Activated CD8-positive, alpha-beta memory T cell treated with anti-CD3 and anti-CD28 coated beads for 36 hours (primary cell): ENCODE results near the gene SPEM3. TPM values are rescaled to one million over a fixed set of nuclear protein-coding genes. Genes with fewer than 3 reads are reported as not detected.

Experiments used
- CTCF ChIA-PET: fragments of 350-600 bp; sonication (Branson Sonifier 250); formaldehyde crosslinking; loops from one replicate; lab custom pipeline; 2021; ENCODE audit warnings: antibody characterized with exemption; lab: Charles Lee
- POLR2A ChIA-PET: fragments of 350-600 bp; sonication (Branson Sonifier 250); formaldehyde crosslinking; loops from one replicate; lab custom pipeline; 2021; ENCODE audit warnings: antibody characterized with exemption; lab: Charles Lee
- total RNA-seq, 2 experiments: library from RNA; stranded (reverse); gene quantifications; one replicate each; pipeline ENCODE4 v1.2.3, GENCODE V29; 2021

SPEM3 gene
- total RNA-seq = not detected

DNA sequence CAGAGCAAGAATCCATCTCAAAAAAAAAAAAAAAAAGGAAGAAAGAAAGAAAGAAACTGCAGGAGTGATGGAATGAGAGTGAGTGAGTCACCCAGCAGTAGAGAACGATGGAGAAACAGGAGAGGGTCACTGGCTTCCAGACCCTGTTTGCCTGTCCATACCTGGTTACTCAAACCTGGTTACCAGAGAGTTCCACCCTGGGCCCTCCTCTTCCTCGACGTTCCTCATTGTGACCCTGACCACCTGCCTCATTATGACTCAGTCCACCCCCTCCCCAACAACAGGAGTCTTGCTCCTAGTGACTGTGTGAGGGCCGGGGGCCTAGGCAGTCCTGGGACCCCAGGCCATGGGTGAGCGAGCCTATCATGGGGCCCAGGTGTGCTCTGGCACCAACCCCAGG, at the start of gene SPEM3:
Gene SPEM3 (plus strand): TSS at position 301 of the 400 bp plus-strand sequence. CDS start 46 bp downstream, at position 347.
- POLR2A ChIA-PET = no interaction called here
- CTCF ChIA-PET = interaction anchor here (0.8 kb wide), 1 partner anchor 132 kb away, joined by 4 read pairs; no protein-coding TSS in a partner anchor

DNA sequence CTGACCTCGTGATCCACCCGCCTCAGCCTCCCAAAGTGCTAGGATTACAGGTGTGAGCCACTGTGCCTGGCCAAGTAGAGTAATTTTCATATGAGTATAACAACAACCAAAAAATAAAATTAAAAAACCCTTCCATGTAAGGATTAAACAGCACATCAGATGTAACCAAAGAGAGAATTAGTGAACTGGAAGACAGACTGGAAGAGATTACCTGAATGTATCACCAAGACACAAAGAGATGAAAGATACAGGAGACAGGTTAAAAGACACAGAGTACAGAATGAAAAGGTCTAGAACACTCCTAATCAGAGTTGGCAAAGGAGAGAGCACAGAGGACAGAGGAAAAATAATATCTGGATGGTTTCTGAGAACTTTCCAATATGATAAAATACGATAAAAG, 49.5 kb upstream of the SPEM3 start:
- ChIA-PET POLR2A (no interaction called here), CTCF (no interaction called here)

DNA sequence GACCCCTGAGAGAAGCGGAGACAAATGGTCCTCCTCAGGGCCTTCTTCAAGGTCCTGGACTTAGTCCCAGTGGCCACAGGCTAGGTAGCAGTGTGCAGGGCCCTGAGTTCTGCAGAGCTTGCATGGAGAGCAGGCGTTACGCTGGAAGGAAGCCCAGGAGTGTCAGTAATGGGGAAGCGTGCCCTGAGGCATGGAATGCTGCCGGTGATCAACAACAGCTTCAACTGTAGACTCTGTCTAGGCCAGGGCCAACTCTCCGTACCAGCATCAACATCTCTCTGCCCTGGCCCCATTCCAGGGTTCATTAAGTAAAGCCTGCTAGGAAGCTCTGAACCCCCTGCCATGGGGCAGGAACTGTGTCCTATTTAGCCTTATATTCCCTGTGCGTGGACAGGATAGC, 48.3 kb upstream of the SPEM3 start:
- POLR2A ChIA-PET = no interaction called here
- CTCF ChIA-PET = interaction anchor here (3.2 kb wide), 1 partner anchor 24 kb away, joined by 13 read pairs; no protein-coding TSS in a partner anchor

DNA sequence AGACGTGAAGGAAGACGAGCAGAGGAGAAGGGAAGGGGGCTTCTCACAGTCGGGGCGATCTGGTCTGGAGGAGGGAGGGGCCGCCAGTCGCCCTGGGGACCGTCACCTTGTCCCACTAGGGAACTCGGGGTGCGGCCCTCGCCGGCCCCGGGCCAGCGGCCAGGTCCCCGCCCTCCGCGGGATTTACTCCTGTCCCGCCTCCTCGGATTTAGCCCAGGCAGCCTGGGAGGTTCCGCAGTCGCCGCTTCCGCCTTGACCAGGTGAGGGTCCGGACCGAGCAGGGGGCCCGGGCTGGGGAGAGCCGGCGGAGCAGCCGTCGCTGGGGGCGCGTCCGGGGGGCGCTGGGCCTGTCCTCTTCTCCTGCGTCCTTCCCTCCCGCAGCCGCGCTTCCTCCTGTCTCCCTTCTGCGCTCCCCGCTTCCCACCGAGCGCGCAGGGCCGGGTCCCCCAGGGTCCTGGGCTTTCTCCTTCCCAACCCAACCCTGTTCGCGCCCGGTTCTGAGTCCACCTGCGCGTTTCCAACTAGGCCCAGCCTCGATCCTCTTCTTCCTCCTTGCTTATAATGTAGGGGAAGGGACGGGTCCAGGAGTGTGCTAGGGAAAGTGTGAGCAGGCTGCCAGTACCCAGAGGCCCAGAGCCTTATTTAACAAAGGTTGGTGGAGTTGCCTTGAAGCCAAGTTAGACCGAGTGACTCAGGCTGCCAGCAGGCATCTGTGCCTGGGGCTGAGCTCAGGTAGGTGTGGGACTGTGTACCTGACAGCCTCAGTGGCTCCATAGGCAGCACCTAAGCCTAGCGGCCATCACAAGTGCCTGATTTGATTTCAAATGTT, 47.6 kb upstream of the SPEM3 start, which contains the start of gene TNK1:
Gene TNK1 (plus strand): TSS at position 235 of the 829 bp plus-strand sequence. CDS start 1,838 bp downstream, outside the sequence.
- POLR2A ChIA-PET = no interaction called here

DNA sequence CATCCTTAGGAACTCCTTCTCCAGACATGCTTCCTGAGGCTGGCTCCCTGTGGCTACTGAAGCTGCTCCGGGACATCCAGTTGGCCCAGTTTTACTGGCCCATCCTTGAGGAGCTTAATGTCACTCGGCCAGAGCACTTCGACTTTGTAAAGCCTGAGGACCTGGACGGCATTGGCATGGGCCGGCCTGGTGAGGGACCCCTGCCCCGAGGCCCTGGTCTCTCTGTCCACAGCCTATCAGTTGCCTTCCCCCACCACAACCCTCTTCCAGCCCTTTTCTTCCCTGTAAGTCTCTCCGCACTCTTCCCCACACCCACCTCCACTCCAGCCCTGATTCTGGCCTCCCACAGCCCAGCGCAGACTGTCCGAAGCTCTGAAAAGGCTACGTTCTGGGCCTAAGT, 45.8 kb upstream of the SPEM3 start:
- POLR2A ChIA-PET = no interaction called here
- CTCF ChIA-PET = interaction anchor here (1.2 to 3.2 kb wide), 2 partner anchors 27 to 53 kb away, joined by 4 to 13 read pairs; no protein-coding TSS in a partner anchor

More for the DNA sequence above, 47.6 kb upstream of the SPEM3 start, which contains the start of gene TNK1:
- CTCF ChIA-PET = interaction anchor here (0.7 to 3.2 kb wide), 2 partner anchors 25 to 56 kb away, joined by 3 to 13 read pairs; no protein-coding TSS in a partner anchor

DNA sequence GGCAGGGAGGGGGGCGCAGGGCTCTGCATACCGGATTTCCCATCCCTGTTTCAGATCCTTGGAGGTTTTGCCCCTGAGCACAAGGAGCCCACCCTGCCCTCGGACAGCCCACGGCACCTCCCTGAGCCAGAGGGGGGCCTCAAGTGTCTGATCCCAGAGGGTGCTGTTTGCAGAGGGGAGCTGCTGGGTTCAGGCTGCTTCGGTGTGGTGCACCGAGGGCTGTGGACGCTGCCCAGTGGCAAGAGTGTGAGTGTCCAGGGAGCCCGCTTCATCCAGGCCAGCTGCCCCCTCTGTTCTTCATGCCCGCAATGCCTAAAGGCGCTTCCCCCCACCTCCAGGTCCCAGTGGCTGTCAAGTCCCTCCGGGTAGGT, 45.3 kb upstream of the SPEM3 start:
- CTCF ChIA-PET = interaction anchor here (1.2 to 1.5 kb wide), 2 partner anchors 11 to 53 kb away, joined by 4 to 9 read pairs; partner anchors contain the start of gene PLSCR3

DNA sequence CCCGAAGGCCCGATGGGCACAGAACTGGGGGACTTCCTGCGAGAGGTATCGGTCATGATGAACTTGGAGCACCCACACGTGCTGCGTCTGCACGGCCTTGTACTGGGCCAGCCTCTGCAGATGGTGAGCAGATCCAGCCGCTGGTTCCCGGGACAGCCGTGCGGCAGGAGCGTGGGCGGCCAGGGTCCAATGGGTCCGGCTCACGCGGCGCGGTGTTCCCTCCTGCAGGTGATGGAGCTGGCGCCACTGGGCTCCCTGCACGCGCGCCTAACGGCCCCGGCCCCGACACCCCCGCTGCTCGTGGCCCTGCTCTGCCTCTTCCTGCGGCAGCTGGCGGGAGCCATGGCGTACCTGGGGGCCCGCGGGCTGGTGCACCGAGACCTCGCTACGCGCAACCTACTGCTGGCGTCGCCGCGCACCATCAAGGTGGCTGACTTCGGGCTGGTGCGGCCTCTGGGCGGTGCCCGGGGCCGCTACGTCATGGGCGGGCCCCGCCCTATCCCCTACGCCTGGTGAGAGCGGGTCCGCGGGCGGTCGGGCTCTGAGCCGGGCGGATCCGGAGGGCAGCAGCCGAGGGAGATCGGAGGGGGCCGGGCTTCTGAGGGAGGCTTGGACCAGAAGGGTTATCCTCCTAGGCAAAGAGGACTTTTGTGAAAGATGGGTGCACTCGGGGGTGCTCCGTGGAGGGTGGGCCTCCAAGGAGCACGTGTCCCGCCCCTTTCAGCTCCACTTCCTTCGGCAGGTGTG, 44.7 kb upstream of the SPEM3 start:
- POLR2A ChIA-PET = interaction anchor here (0.5 to 0.9 kb wide), 4 partner anchors 10 to 301 kb away, joined by 3 to 4 read pairs (median 3); partner anchors contain the start of genes PLSCR3 and TMEM256
- CTCF ChIA-PET = interaction anchor here (1.1 to 1.5 kb wide), 6 partner anchors 10 to 131 kb away, joined by 3 to 9 read pairs (median 4); partner anchors contain the start of genes PLSCR3 and TMEM256

More for the DNA sequence above, 45.3 kb upstream of the SPEM3 start:
- POLR2A ChIA-PET = no interaction called here

DNA sequence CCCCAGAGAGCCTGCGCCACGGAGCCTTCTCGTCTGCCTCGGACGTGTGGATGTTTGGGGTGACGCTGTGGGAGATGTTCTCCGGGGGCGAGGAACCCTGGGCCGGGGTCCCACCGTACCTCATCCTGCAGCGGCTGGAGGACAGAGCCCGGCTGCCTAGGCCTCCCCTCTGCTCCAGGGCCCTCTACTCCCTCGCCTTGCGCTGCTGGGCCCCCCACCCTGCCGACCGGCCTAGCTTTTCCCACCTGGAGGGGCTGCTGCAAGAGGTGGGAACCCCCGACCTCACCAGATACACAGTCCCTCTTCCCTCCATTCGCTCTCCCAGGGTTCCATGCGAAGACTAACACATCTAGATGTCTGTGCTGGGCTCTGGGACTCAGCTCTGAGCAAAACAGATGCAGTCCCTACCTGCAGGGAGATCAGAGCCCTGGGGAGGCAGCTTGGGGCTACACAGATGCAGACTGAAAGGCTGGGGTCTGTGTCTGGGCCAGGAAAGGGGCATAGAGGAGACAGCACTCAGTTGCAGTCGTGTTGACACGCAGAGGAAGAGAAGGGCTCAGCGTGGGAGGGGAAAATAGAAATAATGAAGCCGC, 44.1 kb upstream of the SPEM3 start:
- POLR2A ChIA-PET = interaction anchor here (0.5 to 0.9 kb wide), 4 partner anchors 10 to 300 kb away, joined by 3 to 4 read pairs (median 3); partner anchors contain the start of genes PLSCR3 and TMEM256
- CTCF ChIA-PET = interaction anchor here (1.1 to 1.5 kb wide), 5 partner anchors 9 to 130 kb away, joined by 3 to 9 read pairs (median 3); partner anchors contain the start of genes PLSCR3 and TMEM256

DNA sequence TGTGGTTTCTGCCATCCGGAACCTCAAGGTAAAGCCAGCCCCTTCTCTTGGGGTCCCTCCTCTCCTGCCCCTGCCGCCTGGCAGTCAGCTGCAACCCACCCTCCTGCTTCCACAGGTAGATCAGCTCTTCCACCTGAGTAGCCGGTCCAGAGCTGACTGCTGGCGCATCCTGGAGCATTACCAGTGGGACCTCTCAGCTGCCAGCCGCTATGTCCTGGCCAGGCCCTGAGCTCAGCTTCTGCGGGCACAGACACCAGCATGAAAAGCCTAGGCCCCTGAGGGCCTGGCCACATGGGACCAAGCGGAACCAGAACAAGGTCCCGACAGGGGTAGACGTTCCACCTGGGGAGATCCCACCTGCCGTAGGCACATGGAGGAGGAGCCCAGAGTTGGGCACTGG, 39.8 kb upstream of the SPEM3 start:
- ChIA-PET CTCF (interaction anchor here (1.0 to 1.2 kb wide), 3 partner anchors 11 to 33 kb away, joined by 3 to 5 read pairs (median 4); no protein-coding TSS in a partner anchor), POLR2A (no interaction called here)

DNA sequence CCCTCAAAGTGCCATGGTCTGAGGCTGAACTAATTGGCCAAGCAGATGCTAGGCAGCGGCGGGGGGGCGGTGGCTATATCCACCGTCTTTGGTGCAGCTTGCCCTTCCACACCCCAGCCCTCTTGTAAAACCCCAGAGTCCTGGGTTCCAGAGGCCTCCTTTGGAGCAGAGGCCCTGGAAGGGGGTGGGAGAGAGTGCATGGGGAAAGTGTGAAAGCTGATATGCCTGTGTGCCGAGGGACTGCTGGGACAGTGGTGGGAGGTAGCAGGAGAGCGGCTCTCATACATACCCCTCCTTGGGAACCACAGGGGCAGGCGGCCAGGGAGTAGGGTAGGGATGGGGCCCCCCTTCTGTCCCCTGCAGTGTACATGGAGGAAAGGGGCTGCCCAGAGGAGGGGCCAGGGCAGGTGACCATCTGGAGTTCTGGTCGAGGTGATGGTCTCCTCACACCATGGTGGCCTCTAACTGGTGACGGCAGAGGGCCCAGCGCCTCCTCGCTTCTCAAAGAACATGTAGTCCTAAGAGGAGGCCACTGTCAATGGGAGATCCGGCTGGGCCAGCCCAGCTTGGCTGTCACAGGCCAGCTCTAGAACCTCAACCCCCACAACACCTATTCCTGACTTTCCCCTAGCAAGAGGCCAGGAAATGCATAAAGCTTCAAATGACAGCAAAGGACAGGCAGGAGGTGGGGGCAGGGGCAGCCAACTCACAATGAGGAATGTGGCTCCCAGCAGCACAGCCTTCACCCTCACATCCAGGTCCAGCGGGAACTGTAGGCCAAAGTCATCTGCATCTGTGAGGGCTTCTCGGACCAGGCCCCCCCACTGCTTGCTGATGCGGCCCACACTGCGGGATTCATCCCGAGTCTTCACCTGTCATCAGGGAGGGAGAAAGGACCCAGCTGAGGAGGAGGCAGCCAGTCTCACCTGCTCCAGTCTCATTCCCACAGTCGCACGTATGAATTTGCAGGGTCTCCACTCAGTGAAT, 38.4 kb upstream of the SPEM3 start:
- CTCF ChIA-PET = interaction anchor here (1.0 to 2.4 kb wide), 3 partner anchors 34 to 170 kb away, joined by 3 to 6 read pairs (median 4); no protein-coding TSS in a partner anchor
- POLR2A ChIA-PET = no interaction called here

DNA sequence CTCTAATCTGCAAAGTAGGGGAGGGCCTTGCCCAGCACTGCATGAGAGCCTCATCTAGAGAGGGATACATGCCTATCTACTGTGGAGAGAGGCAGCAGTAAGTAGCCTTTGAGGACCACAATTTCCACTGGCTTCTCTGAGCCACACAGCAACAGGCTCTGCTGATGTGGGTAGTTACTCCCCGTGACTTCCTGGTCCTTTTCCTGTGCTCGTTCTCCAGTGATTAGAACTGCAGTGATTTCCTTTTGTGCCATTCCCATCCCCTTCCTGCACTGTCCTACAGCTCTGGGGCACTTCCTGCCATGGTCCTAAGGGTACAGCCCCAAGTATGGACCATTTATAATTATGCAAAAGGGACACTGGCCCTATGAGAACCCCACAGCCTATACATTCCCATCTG, 37.4 kb upstream of the SPEM3 start:
- CTCF ChIA-PET = interaction anchor here (1.3 to 2.4 kb wide), 2 partner anchors 35 to 46 kb away, joined by 4 to 6 read pairs; no protein-coding TSS in a partner anchor
- POLR2A ChIA-PET = no interaction called here

DNA sequence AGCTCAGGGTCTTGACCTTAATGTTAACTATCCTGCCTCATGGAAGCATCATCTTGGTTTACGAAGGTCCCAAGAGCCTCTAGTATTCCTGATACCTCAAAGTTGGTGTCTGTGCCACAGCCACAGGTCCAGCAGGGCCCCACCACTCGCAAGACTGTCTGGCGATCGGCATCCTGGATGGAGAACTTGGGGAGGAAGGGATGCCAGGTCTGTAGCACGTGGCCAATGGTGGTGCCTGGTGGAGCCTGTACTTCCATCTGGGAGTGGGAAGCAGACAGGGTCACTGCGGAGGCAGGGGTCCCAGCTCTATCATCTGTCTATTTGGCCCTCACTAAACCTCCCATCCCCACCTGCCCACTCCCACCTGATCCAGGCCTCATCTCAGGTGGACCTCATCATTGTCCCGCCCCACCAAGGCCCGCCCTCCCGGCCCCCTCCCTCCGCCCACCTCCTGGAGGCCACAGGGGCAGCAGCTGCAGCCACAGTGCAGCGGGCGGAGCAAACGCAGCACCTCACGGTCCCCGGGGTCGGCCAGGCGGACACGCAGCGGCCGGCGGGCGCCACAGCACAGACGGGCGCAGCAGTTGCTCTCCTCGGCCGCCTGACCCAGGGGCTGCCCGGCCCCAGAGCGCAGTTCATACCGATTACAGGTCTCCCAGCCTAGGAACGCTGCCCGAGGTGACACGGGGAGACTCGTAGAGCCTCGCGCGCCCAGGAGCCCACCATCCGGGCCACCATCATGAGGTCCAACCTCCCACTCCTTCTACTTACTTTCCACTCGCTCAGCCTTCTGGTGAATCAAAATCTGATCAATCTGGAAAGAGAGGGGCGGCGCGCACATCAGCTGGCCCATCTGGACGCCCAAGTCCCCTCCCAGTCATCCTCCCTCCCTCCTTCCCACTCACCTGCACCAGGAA, 35.7 kb upstream of the SPEM3 start:
- ChIA-PET CTCF (interaction anchor here (1.6 to 2.4 kb wide), 3 partner anchors 9 to 44 kb away, joined by 5 to 9 read pairs (median 6); partner anchors contain the start of gene TMEM95), POLR2A (interaction anchor here (1.5 kb wide), 1 partner anchor 11 kb away, joined by 9 read pairs; the partner anchor contains the start of gene TMEM256)

DNA sequence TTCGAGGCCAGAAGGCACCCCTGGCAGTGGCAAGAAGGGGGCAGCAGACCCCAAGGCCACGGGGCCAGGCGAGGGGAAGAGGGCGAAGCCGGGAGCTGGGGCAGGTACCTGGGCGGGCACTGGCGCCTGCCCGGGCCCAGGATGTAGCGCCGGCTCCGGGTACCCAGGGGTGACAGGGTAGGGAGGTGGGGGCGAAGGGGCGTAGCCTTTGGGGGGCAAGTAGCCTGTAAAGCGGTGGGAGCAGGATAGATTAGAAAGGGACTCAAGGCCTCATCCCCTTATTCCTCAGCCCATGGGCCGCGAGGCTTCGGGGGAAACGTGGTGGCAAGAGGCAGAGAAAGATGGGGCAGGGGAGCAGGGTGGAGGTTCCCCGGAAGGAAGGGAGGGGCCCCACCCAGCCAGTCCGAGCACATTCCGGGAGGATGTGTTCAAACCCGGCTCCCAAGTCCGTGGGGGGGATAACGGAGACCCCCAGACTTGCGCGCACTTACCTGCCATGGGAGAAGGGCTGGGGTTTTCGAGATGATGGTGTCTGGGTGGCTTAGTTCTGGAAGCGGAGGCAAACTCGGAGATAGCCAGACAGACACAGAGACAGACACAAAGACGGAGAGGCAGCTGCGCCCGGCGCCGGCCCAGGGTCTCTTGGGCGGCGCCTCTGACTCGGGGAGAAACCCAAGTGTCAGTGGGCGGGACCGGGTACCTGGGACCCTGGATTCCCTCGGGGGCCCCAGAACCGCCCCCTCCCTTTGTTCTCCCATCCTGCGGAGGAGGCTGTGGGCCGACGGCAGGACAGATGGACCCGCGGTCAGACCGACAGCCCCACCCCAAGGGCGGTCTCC, 34.8 kb upstream of the SPEM3 start:
- POLR2A ChIA-PET = interaction anchor here (1.1 to 1.5 kb wide), 4 partner anchors 10 to 90 kb away, joined by 3 to 9 read pairs (median 3); partner anchors contain the start of genes POLR2A, TMEM256 and ZBTB4
- CTCF ChIA-PET = interaction anchor here (1.3 to 1.7 kb wide), 3 partner anchors 10 to 41 kb away, joined by 3 to 9 read pairs (median 5); partner anchors contain the start of genes TMEM102 and TMEM95

DNA sequence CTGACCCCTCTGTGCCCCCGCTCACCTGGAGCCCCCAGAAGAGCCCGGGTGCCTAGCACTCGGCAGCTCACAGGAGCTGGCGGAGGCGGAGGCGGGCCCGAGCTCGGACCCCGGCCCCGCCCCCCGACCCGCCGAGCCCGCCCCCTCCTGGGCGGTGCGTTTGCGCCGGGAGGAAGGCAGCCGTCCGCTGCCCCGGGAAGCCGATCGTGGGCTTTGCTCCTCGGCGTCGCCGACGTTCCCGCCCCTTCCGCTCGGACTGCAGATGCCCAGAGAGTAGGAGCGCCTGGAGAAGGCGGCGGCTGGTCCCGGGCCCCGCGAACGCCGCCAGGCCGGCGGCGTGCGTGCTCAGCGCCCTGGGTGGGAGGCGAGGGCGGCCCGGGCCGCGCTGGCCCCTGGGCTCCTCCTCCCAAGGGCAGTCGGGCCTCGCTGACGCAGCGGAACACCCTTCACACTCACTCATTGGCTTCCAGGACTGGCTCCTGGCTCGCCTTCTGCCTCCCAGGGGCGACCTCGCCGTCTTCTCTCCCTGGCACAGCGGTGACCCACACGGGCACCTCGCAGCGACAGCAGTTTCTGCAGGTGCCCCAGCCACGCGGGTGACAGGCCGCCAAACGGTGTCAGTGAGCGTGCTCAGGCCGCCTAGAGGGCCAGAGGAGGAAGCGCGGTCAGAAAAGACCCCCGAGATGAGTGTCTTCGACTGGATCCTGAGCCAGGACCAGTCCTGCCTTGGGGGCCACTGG, 34.0 kb upstream of the SPEM3 start, which contains the start of gene PLSCR3:
Gene PLSCR3 (minus strand): TSS at position 74 of the 740 bp plus-strand sequence. CDS start 415 bp downstream, outside the sequence.
- CTCF ChIA-PET = interaction anchor here (1.0 to 1.7 kb wide), 4 partner anchors 11 to 85 kb away, joined by 3 to 9 read pairs (median 4); partner anchors contain the start of genes TMEM102, TMEM95 and ZBTB4
- POLR2A ChIA-PET = interaction anchor here (1.1 to 1.5 kb wide), 4 partner anchors 9 to 90 kb away, joined by 3 to 9 read pairs (median 3); partner anchors contain the start of genes POLR2A, TMEM256 and ZBTB4
